Anterior cingulate cortex (tissue), 58 donors: ENCODE results near the gene SEC63.

Experiments used
- DNase-seq, 58 donors: peaks; one replicate each; lab custom pipeline; 2025; lab: John Stamatoyannopoulos, UW

SEC63 gene

GRCh38 chr6:107822176-107823046 lies 135.6 kb downstream of the SEC63 start:
- no peak for DNase-seq

GRCh38 chr6:107821591-107821990 lies 136.4 kb downstream of the SEC63 start:
- DNase-seq, result no peak

DNA sequence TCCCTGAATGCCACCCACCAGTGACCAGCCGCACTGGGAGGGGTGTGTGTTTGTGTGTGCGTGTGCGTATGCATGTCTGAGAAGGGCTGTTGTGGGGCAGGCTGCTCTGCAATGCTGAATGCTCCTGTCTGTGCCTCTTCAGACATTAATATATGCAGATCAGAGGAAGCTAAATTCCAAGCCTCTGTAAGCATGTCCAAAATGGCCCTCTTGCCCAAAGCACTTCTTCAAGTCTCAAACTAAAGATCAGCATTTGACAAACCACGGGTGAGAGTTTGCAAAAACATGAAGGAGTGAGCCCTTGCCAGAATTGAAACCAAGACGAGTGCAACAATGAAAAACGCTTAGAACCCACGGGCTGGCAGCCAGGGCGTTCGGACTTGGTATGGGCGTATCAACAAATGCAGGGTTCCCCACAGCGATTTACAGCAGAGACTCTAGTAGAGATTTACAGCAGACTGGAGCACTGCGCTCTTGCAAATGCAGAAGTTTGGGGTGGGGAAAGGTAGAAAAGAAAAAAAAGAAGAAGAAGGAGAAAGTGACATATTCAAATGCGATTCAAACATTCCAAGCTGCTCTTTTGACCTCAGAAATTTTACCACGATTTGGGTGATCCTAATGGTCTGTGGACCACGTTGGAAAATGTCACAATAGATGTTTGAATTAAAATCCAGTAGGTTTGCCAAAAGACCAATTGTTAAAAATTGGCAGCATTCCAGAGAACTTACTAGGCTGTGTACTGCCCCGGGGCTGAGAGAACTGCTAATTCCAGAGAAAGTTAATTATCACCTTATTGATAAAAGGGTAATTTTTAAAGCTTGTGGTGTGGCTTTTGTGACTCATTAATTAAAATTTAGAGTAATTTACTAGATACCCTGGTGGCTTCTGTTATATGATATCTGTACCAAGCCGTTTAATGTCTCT lies 137.4 kb downstream of the SEC63 start:
- peak in 8 of 58 donors; percentile 8 to 55 (median 14) for DNase-seq

GRCh38 chr6:107819964-107820337 lies 138.1 kb downstream of the SEC63 start:
- no peak for DNase-seq

GRCh38 chr6:107819217-107819616 lies 138.8 kb downstream of the SEC63 start:
- DNase-seq, result no peak

- no peak for DNase-seq
Measured at GRCh38 chr6:107818272-107818671, 139.7 kb downstream of the SEC63 start.

- no peak for DNase-seq
Measured at GRCh38 chr6:107817784-107818183, 140.2 kb downstream of the SEC63 start.
